Activated T-cell treated with anti-CD3 and anti-CD28 coated beads, Interleukin-2, amount 50 U/mL, for 48 hours (primary cell): ENCODE measurements around the gene USP6.
"Not testable (repeated sequence)": the region's sequence is repeated elsewhere in the genome, so short reads cannot be mapped to it uniquely, and the experiment has no call there.

Source experiments
- DNase-seq, 2 experiments: peaks; one replicate each; pipeline ENCODE4 v3.0.0-alpha.2; 2020

USP6 gene

GRCh38 chr17:5200360-5200759 is 84.5 kb downstream of the USP6 start:
- DNase-seq = no peak

DNA sequence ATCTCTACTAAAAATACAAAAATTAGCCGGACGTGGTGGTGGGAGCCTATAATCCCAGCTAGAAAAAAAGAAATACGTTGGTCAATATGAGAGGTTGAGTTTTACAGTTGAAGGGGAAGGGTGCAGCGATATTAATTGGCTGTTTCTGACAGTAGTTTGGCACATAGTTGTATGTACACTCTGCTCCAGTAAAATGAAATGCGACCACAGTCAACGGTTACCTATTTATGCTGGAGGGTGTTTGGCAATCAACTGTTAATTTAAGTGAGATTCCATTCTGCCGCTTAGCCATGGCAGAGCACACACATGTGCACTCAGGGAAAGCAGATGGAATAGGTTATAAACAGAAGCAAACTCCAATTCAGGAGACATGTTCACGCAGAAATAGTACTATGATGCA is 85.2 kb downstream of the USP6 start:
- DNase-seq = no peak

- DNase-seq = no peak
These were observed 87.5 kb downstream of the USP6 start for GRCh38 chr17:5203178-5203907.

GRCh38 chr17:5203908-5204294 is 88.1 kb downstream of the USP6 start:
- DNase-seq = no peak

DNA sequence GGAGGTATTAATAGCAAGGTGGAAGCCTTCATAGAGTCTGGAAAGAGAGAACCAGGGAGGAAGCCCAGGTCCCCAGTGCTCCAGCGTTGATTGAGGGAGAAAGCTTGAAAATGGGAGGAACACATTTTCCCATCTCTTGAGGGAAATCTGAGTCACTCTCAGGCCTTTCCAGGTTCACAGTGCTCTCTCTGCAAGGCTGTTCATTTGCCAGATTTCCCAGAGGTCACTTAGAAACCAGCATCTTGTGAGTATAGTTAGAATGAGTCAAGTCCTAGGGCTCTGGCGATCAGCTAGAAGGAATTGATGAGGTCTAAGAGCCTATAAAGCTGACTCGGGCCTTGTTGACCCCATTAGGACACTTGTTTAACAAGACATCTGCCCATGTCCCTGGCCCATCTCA is 93.6 kb downstream of the USP6 start:
- no peak for DNase-seq

- DNase-seq = no peak
These were observed 94.3 kb downstream of the USP6 start for GRCh38 chr17:5210091-5210490.

DNA sequence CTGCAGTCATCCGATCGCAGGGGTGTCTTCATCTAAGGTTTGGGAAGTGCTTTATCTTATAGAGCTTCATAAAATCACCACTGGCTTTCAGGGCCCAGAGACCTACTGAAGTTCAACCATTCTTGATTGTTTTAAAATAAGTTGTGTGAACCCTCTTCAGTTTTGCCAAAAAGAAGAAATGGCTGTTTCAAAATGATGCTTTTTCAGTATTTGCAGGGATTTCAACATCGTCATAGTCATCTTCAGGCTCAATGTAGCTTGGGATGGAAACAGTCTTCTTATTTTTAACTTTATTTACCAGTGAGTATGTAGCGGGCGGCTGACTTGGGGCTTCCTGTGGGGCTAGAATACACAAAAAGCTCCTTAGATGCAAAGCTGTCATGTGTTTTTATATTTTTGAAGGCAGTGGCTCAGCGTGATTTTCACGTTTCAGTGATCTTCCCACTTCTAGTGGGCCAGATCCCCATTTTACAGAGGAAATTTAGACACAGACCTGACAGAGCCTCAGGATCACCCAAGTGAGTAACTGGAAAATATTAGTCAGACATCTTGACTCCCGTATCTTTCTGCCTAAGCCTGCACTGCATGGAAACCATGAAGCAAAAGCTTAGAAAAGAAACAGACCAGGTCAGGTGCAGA is 94.9 kb downstream of the USP6 start:
- DNase-seq = no peak

GRCh38 chr17:5211458-5211857 is 95.6 kb downstream of the USP6 start:
- no peak for DNase-seq

GRCh38 chr17:5217562-5217961 is 101.7 kb downstream of the USP6 start:
- DNase-seq = not testable (repeated sequence)

DNA sequence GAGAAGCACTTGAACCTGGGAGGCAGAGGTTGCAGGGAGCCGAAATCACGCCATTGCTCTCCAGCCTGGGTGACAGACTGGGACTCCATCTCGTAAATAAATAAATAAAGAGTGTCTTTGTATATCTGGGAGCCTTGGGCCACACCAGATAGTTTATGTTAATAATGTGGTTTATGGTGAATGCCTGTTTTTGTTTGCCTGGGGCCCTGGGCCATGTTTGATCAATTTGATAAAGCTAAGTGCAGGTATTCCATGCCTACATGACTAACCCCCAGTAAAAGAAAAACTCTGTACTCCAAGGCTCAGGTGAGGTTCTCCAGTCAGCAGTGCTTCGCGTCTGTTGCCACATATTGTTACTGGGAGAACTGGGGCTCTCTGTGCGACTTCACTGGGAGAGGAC is 103.7 kb downstream of the USP6 start:
- no peak for DNase-seq

DNA sequence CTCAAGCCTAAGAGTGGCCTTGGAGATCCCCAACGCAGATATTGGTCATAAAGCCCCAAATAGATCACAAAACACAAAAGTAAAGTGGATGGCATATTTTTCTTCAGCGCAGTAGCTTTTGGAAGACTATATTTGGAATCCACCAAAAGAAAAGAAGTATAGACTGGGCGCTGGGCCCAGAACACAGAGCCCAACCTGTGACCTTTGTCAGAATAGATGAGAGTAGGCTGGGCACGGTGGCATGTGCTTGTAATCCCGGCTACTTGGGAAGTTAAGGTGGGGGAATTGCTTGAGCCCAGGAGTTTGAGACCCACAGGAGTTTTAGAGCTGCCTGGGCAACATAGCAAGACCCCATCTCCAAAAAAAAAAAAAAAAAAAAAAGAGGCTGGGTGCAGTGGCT is 104.2 kb downstream of the USP6 start:
- DNase-seq = no peak

DNA sequence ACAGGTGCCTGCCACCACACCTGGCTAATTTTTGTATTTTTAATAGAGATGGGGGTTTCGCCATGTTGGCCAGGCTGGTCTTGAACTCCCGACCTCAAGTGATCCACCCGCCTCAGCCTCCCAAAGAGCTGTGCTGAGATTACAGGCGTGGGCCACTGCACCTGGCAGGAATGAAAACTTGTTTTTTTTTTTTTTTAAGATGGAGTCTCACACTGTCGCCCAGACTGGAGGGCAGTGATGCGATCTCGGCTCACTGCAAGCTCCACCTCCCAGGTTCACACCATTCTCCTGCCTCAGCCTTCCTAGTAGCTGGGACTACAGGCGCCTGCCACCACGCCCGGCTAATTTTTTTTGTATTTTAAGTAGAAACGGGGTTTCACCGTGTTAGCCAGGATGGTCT is 106.1 kb downstream of the USP6 start:
- not testable (repeated sequence) for DNase-seq
